GM19397 (cell line): ENCODE data around the gene ADCY4.
"Not testable (repeated sequence)": the region's sequence is repeated elsewhere in the genome, so short reads cannot be mapped to it uniquely, and the experiment has no call there.

ENCODE experiments used
- ATAC-seq: cut with Tn5 transposase; IDR thresholded peaks from one replicate; pipeline ENCODE4 v1.9.1; 2021; ENCODE audit warnings: mild to moderate bottlenecking, moderate library complexity; ENCODE audit not compliant: unreplicated experiment

The ADCY4 gene

DNA sequence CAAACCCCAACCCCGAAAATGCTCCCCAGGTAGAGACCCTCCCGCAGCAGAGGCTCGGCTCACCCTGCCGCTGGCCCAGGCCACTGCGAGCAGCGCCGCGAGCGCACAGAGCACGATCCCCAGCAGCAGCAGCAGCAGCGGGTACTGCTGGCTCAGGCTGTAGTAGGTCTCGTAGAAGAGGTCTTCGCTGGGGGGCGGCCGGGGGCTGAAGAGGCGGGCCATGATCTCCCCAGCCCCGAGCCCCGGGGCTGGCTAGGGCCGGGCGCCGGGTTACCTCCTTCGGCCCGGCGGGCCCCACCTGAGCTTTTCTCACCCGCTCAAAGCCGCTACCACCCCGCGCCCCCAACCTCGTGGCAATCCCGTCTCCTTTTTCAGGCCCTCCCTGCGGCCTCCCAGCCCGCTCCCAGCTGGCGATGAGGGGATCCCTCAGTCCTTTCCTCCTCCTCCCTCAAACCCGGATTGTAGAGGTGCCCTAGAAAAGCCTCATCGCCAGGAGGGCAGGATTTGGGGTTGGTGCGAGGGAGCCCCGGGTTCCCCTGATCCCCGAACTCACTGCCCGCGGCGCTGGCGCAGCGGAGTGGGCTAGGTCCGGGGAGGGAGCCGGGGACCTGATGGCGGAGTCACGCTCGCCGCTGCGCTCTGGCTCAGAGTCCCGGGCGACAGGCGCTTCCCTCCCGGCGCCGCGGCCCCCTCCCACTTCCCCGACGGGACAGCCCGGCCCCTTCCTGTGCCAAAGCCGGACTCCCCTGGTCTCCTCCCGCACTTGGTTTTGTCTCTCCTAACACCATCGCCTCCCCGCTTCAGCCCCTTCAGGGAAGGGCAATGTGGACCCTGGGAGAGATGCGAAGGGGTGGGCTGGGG, at the start of gene ADCY4:
Gene ADCY4, minus strand, starts transcription at position 641 of the 861 bp plus-strand sequence. Its CDS starts 419 bp downstream, at position 222.
- no peak for ATAC-seq

DNA sequence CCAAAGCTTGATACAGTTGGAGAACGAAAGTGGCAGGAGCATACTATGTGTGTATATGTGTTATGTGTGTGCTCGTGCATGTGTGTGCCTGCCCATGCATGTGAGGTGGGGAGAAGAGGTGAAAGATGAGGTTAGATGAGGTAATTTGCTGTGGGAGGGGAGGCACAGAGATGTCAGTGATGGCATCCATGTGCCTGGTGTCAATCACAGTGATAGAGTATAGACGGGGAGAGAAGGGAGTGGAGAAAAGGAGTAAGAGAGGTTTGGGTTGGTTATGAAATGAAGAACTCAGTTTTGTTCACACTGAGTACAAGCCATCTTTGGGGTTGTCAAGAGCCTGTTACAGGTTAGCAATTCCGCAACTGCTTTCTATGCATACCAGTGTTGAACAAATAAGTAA, 49.3 kb upstream of the ADCY4 start:
- ATAC-seq: no peak

GRCh38 chr14:24382064-24382371, 47.1 kb upstream of the ADCY4 start:
- no peak for ATAC-seq

GRCh38 chr14:24381363-24382063, 46.6 kb upstream of the ADCY4 start:
- no peak for ATAC-seq

DNA sequence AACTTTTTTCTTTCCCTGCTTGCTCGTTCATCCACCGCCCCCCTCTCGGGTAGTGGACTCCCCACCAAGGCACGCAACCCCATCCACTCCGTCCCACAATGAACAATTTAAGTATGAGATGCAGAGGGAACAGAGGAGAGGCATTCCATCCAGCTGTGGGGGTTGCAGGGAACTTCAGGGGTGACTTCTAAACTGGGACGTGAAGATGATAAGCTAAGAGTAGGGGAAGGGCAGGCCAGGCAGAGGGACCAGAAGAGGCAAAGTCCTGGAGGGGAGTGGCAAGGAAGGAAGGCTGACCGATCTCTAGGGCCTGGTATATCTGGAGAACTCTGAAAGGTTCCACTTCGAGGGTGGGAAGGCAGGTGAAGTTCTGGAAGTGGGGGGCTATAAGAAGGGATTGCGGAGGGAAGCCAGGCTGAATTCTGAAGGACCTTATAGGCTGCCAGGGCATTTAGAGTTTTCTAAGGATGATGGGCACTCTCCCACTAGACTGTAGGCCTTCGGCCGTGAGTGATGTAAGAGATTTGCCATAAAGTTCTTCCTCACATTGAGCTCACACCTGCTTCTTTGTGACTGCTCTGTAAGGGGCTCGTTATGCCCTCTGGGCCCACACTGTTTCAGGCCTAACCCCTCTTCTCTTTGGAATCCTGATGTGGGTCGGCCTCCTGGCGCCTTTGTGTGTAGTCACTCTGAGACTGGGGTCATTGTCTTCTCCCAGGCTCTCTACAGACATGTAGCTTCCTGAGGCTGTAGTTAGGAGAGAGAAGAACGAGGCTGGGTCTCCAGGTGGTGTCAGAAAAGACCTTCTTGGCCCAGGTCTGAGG, 45.2 kb upstream of the ADCY4 start:
- ATAC-seq: no peak

DNA sequence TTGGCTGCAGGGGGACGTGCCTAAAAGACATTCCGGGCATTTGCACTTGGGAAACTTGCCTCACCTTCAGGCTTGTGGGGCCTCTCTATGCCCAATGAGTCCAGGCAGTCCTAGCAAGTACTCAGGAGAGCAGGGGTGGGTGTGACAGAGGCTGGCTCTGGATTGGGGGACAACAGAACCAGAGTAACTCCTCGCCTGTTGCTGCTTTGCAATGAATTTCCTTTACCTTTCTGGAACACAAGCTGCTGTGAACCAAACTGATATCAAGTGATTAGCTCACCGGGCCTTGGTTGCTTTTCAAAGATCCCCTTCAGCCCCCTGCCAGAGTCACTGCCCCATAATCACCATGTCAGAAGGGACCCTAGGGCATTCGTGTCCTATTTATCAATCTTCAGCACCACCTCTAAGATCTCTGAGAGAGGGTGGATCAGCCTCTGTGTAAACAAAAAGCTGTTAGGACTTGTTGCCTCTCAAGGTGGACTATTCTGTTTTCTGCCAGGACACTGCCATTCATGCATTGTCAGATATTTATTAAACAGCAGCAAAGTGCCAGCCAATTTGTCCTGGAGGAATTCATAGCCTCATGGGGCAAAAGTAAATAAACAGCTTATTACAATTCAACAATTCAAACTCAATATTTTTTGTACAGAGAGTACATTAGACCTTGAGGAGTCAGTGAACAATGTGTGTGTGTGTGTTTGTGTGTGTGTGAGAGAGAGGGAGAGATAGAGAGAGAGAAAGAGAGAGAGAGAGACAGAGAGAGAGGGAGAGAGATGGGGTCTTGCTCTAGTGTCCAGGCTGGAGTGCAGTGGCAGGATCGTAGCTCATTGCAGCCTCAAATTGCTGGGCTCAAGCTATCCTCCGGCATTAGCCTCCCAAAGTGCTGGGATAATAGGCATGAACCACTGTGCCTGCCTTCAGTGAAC, 44.4 kb upstream of the ADCY4 start:
- ATAC-seq: no peak

- ATAC-seq: no peak
These were observed 43.5 kb upstream of the ADCY4 start for GRCh38 chr14:24378327-24378726.

DNA sequence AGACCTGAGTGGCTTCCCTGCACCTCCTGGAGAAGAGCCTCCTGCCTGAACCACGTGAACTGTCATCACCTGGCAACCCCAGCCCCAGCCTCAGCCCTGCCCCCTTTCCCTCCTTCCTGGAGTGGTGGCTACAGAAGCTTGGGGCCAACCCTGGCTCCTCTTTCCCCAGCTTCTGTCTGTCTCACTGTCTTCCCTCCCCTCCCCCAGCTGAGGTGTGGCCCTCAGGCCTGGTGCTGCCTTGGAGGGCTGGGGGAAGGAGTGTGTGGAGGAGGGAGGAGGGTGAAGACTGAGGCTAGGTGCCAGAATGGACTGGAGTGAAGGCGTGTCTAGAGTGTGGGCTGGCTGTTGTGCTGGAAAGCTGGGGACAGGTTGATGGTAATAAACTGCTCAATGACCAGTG, 42.8 kb upstream of the ADCY4 start:
- no peak for ATAC-seq

DNA sequence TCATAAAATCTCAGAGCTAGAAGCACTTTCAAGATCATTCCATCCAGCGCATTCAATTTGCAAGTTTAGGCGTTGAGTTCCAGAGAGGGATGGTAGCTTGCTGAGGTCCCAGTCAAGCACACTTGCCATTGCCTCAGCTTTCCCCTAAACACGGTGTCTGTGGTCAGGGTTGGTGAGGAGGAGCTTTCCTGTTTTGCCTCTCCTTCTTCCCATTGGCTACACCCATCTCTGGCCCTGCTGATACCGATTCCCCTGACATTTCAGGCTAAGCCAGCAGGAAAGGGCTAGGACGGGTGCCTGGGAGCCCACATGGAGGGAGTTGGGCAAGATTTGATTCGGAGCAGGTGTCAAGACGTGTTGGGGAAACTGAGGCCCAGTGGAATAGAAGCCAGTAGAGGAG, 42.3 kb upstream of the ADCY4 start:
- ATAC-seq: no peak

DNA sequence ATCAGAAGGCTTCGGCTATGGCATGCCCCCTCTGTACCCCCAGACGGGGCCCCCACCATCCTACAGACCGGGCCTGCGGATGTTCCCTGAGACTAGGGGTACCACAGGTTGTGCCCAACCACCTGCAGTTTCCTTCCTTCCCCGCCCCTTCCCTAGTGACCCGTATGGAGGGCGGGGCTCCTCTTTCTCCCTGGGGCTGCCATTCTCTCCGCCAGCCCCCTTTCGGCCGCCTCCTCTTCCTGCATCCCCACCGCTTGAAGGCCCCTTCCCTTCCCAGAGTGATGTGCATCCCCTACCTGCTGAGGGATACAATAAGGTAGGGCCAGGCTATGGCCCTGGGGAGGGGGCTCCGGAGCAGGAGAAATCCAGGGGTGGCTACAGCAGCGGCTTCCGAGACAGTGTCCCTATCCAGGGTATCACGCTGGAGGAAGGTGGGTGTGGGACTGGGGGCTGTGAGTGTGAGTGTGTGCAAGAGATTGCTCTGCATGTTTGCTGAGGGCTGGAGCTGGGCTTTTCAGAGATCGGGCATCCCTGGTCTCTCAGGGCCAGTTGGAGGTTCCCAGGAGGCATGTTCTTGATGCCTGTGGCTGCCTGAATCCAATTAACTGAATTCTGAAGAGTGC, 41.7 kb upstream of the ADCY4 start:
- no peak for ATAC-seq

DNA sequence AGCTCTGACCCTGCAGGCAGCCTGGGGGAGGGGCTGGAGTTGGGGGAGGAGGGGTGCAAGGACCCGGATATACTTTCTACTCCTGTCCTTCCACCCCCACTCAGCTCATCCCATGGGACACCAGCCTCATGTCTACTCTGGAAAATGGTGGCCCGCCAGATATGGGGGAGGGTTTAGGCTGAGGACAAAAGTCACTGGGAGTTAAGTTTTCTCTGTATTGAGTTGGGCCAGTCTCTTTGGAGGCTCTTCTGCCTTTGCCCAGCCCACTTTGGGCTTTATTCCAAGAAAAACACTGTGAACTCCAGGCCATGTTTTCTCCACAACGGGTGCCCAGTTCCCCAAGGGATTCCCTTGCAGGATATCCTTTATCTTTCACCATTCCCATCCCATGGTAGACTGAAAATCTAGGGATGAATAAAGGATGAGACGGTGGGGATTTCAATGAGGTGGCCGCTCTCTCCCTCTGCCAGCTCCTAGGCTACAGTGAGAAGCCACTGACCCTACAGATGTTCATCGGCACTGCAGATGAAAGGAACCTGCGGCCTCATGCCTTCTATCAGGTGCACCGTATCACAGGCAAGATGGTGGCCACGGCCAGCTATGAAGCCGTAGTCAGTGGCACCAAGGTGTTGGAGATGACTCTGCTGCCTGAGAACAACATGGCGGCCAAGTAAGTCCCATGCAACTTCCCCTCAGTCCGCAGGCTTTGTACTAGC, 38.0 kb upstream of the ADCY4 start:
- no peak for ATAC-seq

GRCh38 chr14:24371605-24372004, 36.7 kb upstream of the ADCY4 start:
- not testable (repeated sequence) for ATAC-seq

- ATAC-seq: no peak
These were observed 35.9 kb upstream of the ADCY4 start for GRCh38 chr14:24370748-24371147.

- no peak for ATAC-seq
These were observed 35.2 kb upstream of the ADCY4 start for GRCh38 chr14:24369907-24370687.

DNA sequence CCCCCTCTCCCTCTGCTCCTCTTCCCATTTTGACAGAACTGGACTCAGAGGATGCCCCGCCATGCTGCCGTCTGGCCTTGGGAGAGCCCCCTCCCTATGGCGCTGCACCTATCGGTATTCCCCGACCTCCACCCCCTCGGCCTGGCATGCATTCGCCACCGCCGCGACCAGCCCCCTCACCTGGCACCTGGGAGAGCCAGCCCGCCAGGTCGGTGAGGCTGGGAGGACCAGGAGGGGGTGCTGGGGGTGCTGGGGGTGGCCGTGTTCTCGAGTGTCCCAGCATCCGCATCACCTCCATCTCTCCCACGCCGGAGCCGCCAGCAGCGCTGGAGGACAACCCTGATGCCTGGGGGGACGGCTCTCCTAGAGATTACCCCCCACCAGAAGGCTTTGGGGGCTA, 34.6 kb upstream of the ADCY4 start:
- no peak for ATAC-seq

- ATAC-seq: no peak
These were observed 33.8 kb upstream of the ADCY4 start for GRCh38 chr14:24368562-24369252.

GRCh38 chr14:24368212-24368561, 33.3 kb upstream of the ADCY4 start:
- ATAC-seq: no peak
